PC-9 (cell line): Measurements from ENCODE around the gene GGNBP2.

Source experiments
- EZH2 ChIP-seq: fragments of 200-600 bp; sonication (generic); IDR thresholded peaks from 2 replicates; pipeline ENCODE4 v1.8.0; 2017; ENCODE audit warnings: antibody characterized with exemption, low read depth
- TF ChIP-seq, protein P1 (sequence below): fragments of 200-600 bp; sonication (generic); conservative IDR thresholded peaks from 2 replicates; pipeline ENCODE4 v1.6.1; 2017; ENCODE audit warnings: mixed run types, antibody characterized with exemption, mild to moderate bottlenecking, moderate library complexity

DNA sequence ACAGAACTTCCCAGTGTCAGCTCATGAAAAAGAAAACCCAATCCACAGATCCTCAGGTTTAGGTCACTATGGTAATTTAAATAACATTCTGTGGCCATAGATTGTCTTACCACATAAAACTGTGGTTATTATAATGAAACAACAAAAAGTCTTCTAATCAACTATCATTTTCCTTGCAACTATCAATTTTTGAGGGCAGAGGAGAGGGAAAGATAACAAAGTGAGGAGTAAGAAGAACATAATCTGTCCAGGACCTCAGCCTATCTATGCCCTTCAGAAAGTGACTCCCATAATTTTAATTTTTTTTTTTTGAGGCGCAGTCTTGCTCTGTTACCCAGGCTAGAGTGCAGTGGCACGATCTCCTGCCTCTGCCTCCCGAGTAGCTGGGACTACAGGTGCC is 4.0 kb upstream of the GGNBP2 start:
- TF ChIP-seq, protein P1, sequence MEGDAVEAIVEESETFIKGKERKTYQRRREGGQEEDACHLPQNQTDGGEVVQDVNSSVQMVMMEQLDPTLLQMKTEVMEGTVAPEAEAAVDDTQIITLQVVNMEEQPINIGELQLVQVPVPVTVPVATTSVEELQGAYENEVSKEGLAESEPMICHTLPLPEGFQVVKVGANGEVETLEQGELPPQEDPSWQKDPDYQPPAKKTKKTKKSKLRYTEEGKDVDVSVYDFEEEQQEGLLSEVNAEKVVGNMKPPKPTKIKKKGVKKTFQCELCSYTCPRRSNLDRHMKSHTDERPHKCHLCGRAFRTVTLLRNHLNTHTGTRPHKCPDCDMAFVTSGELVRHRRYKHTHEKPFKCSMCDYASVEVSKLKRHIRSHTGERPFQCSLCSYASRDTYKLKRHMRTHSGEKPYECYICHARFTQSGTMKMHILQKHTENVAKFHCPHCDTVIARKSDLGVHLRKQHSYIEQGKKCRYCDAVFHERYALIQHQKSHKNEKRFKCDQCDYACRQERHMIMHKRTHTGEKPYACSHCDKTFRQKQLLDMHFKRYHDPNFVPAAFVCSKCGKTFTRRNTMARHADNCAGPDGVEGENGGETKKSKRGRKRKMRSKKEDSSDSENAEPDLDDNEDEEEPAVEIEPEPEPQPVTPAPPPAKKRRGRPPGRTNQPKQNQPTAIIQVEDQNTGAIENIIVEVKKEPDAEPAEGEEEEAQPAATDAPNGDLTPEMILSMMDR = no peak
- no peak for TF ChIP-seq EZH2
